Liver (tissue), 9 donors: ENCODE data around the gene FAM120C. TPM values are rescaled to one million over a fixed set of nuclear protein-coding genes. Genes with fewer than 3 reads are reported as not detected.

Experiments
- DNase-seq: peaks from one replicate; pipeline ENCODE4 v3.0.0-alpha.2; 2017; ENCODE audit warnings: low spot score
- H3K27ac ChIP-seq, 2 donors: one replicate each; pipeline ENCODE4 v1.7.0; 2013; ENCODE audit warnings: inconsistent platforms in 2 of 2, low read length in 2 of 2, control low read depth in 1 of 2, low read depth in 1 of 2, mild to moderate bottlenecking in 1 of 2
- H3K27me3 ChIP-seq, 4 donors: one replicate each; pipeline versions ENCODE4 v1.6.1 to v1.7.0; 2013; ENCODE audit warnings: low read length in 3 of 4, inconsistent platforms in 1 of 4, mild to moderate bottlenecking in 1 of 4, moderate library complexity in 1 of 4; ENCODE audit not compliant: control insufficient read depth in 4 of 4, insufficient read depth in 4 of 4
- H3K36me3 ChIP-seq, 4 donors: one replicate each; pipeline versions ENCODE4 v1.6.1 to v1.7.0; 2013; ENCODE audit warnings: low read length in 3 of 4, mild to moderate bottlenecking in 3 of 4, low read depth in 1 of 4, moderate library complexity in 1 of 4; ENCODE audit not compliant: control insufficient read depth in 4 of 4, insufficient read depth in 3 of 4
- H3K4me1 ChIP-seq, 4 donors: one replicate each; pipeline versions ENCODE4 v1.6.1 to v1.7.0; 2013; ENCODE audit warnings: low read length in 3 of 4, mild to moderate bottlenecking in 3 of 4, moderate library complexity in 1 of 4; ENCODE audit not compliant: control insufficient read depth in 4 of 4, insufficient read depth in 4 of 4
- H3K4me3 ChIP-seq, 3 donors: one replicate each; pipeline versions ENCODE4 v1.6.1 to v1.7.0; 2013; ENCODE audit warnings: low read length in 3 of 3, control low read depth in 1 of 3, low read depth in 1 of 3, mild to moderate bottlenecking in 1 of 3
- H3K9ac ChIP-seq, 2 donors: one replicate each; pipeline ENCODE4 v1.7.0; 2013; ENCODE audit warnings: low read length in 2 of 2, mild to moderate bottlenecking in 2 of 2, moderate library complexity in 2 of 2, control low read depth in 1 of 2, low read depth in 1 of 2
- H3K9me3 ChIP-seq, 4 donors: one replicate each; pipeline versions ENCODE4 v1.6.1 to v1.7.0; 2013; ENCODE audit warnings: low read length in 3 of 4; ENCODE audit not compliant: control insufficient read depth in 4 of 4
- ATF3 ChIP-seq: IDR thresholded peaks from 2 replicates; pipeline ENCODE4 v1.6.1; 2016; ENCODE audit warnings: antibody characterized with exemption
- CTCF ChIP-seq: fragments of 150-350 bp; IDR thresholded peaks from 2 replicates; pipeline ENCODE4 v1.5.1; 2017; ENCODE audit warnings: improper control_type of control experiment, low read depth, low read length; ENCODE audit not compliant: missing input control
- EGR1 ChIP-seq, 2 donors: IDR thresholded peaks; 2 replicates each; pipeline ENCODE4 v1.6.1; 2016 to 2018; ENCODE audit warnings: antibody characterized with exemption in 2 of 2, low read depth in 2 of 2
- FOXA1 ChIP-seq: IDR thresholded peaks from 2 replicates; pipeline ENCODE4 v1.6.1; 2016; ENCODE audit warnings: antibody characterized with exemption
- FOXA2 ChIP-seq: IDR thresholded peaks from 2 replicates; pipeline ENCODE4 v1.6.1; 2016; ENCODE audit warnings: antibody characterized with exemption
- GABPA ChIP-seq, 2 donors: IDR thresholded peaks in 1 of 2; conservative IDR thresholded peaks in 1 of 2; 2 replicates each; pipeline ENCODE4 v1.6.1; 2016; ENCODE audit warnings: antibody characterized with exemption in 2 of 2, mild to moderate bottlenecking in 1 of 2, moderate library complexity in 1 of 2
- HNF4A ChIP-seq, 2 donors: conservative IDR thresholded peaks; 2 replicates each; pipeline ENCODE4 v1.6.1; 2016; ENCODE audit warnings: antibody characterized with exemption in 2 of 2, mild to moderate bottlenecking in 2 of 2
- HNF4G ChIP-seq: IDR thresholded peaks from 2 replicates; pipeline ENCODE4 v1.6.1; 2016; ENCODE audit warnings: antibody characterized with exemption
- JUND ChIP-seq, 2 donors: IDR thresholded peaks; 2 replicates each; pipeline ENCODE4 v1.6.1; 2016; ENCODE audit warnings: antibody characterized with exemption in 2 of 2
- MAX ChIP-seq: IDR thresholded peaks from 2 replicates; pipeline ENCODE4 v1.6.1; 2016; ENCODE audit warnings: antibody characterized with exemption
- NR2F2 ChIP-seq: IDR thresholded peaks from 2 replicates; pipeline ENCODE4 v1.6.1; 2016; ENCODE audit warnings: antibody characterized with exemption
- RAD21 ChIP-seq, 2 donors: IDR thresholded peaks; 2 replicates each; pipeline ENCODE4 v1.6.1; 2016; ENCODE audit warnings: antibody characterized with exemption in 2 of 2, mild to moderate bottlenecking in 2 of 2
- REST ChIP-seq: IDR thresholded peaks from 2 replicates; pipeline ENCODE4 v1.6.1; 2016; ENCODE audit warnings: antibody characterized with exemption, mild to moderate bottlenecking
- RXRA ChIP-seq, 2 donors: IDR thresholded peaks; 2 replicates each; pipeline ENCODE4 v1.6.1; 2017 to 2018; ENCODE audit warnings: antibody characterized with exemption in 2 of 2, mild to moderate bottlenecking in 1 of 2
- SP1 ChIP-seq: IDR thresholded peaks from 2 replicates; pipeline ENCODE4 v1.6.1; 2018; ENCODE audit warnings: antibody characterized with exemption, mild to moderate bottlenecking
- TAF1 ChIP-seq: conservative IDR thresholded peaks from 2 replicates; pipeline ENCODE4 v1.6.1; 2016; ENCODE audit warnings: antibody characterized with exemption, mild to moderate bottlenecking
- YY1 ChIP-seq: IDR thresholded peaks from 2 replicates; pipeline ENCODE4 v1.6.1; 2016; ENCODE audit warnings: antibody characterized with exemption, mild to moderate bottlenecking
- ZBTB33 ChIP-seq: IDR thresholded peaks from 2 replicates; pipeline ENCODE4 v1.6.1; 2016; ENCODE audit warnings: antibody characterized with exemption
- whole genome bisulfite sequencing: extraction: QIAGEN DNeasy Blood & Tissue Kit; methylation state at CpG from one replicate; pipeline ENCODE4 v1.1.7; 2013; 5-methylcytosine and 5-hydroxymethylcytosine counted together
- polyA plus RNA-seq, 2 donors: library from polyadenylated mRNA; stranded (reverse) in 1 of 2; unstranded in 1 of 2; fragments of 200-250 nt in 1 of 2; fragments of >200 nt in 1 of 2; fragmentation: Nextera tagmentation in 1 of 2; extraction: Ambion mirVana in 1 of 2; gene quantifications; one replicate each; pipeline versions ENCODE4 v1.2.1 to v1.2.3, GENCODE V29; 2013 to 2015
- total RNA-seq, 2 donors: library from RNA; depleted of rRNA; stranded (reverse); fragments of >200 nt; gene quantifications; one replicate each; pipeline ENCODE4 v1.2.3, GENCODE V29; 2014
- donor health status: healthy.
- donor health status: healthy.
- donor health status: healthy.
- donor health status: healthy.
- donor health status: healthy.

FAM120C gene
- total and polyA plus RNA-seq, 4 donors = 1.8 to 3.7 (median 2.3) TPM

- Histone ChIP-seq H3K4me3 (no peak overlapping the region), H3K4me1 (no peaks in the 10 kb centered on the region), H3K9ac (no peak overlapping the region), H3K9me3 (no peaks in the 10 kb centered on the region), H3K36me3 (no peaks in the 10 kb centered on the region), H3K27ac (no peak overlapping the region), H3K27me3 (no peaks in the 10 kb centered on the region)
- 93% methylated on average over 2 of the region's 2 CpGs for WGBS
- TF ChIP-seq FOXA2 (no peak), YY1 (no peak), FOXA1 (no peak), ATF3 (no peak), REST (no peak), TAF1 (no peak), MAX (no peak), RAD21 (IDR thresholded peaks at IDR 0.05) (no peak), HNF4G (no peak), NR2F2 (no peak), RXRA (IDR thresholded peaks at IDR 0.05) (no peak), HNF4A (conservative IDR thresholded peaks at IDR 0.05) (no peak), JUND (IDR thresholded peaks at IDR 0.05) (no peak), SP1 (no peak), EGR1 (IDR thresholded peaks at IDR 0.05; ENCODE audit: low read depth in 2 of 2) (no peak), ZBTB33 (no peak), CTCF (no peak), GABPA (IDR thresholded peaks at IDR 0.05 in 1 of 2, conservative IDR thresholded peaks at IDR 0.05 in 1 of 2) (no peak)
- DNase-seq = no peak
Measured at GRCh38 chrX:54063361-54063760, 119.7 kb downstream of the FAM120C start.
